GM18508 (cell line): ENCODE results near the gene PRLH.

Source experiments
- ATAC-seq: cut with Tn5 transposase; IDR thresholded peaks from one replicate; pipeline ENCODE4 v1.9.1; 2021; ENCODE audit warnings: moderate number of reproducible peaks; ENCODE audit not compliant: insufficient read depth, unreplicated experiment

PRLH gene

GRCh38 chr2:237563816-237564215 lies 2.6 kb upstream of the PRLH start:
- ATAC-seq, result no peak

GRCh38 chr2:237564526-237565131 lies 1.7 kb upstream of the PRLH start:
- no peak for ATAC-seq

GRCh38 chr2:237565974-237566373 lies 400 bp upstream of the PRLH start:
- ATAC-seq, result no peak

GRCh38 chr2:237567276-237568029 lies 1.1 kb downstream of the PRLH start:
- ATAC-seq, result no peak

GRCh38 chr2:237568121-237568660 lies 1.8 kb downstream of the PRLH start:
- no peak for ATAC-seq

GRCh38 chr2:237569041-237569440 lies 2.7 kb downstream of the PRLH start:
- ATAC-seq, result no peak

GRCh38 chr2:237569896-237570295 lies 3.5 kb downstream of the PRLH start:
- no peak for ATAC-seq

GRCh38 chr2:237570776-237571335 lies 4.5 kb downstream of the PRLH start:
- no peak for ATAC-seq

GRCh38 chr2:237571551-237571950 lies 5.2 kb downstream of the PRLH start:
- ATAC-seq, result no peak

GRCh38 chr2:237572021-237572741 lies 5.8 kb downstream of the PRLH start:
- ATAC-seq, result no peak

- ATAC-seq, result no peak
Observed at GRCh38 chr2:237572742-237573101, 6.3 kb downstream of the PRLH start.

GRCh38 chr2:237573721-237574415 lies 7.5 kb downstream of the PRLH start:
- ATAC-seq, result no peak

- no peak for ATAC-seq
Observed at GRCh38 chr2:237574467-237574866, 8.1 kb downstream of the PRLH start.

GRCh38 chr2:237574894-237575868 lies 8.8 kb downstream of the PRLH start:
- ATAC-seq, result no peak

GRCh38 chr2:237575869-237576862 lies 9.8 kb downstream of the PRLH start:
- no peak for ATAC-seq

GRCh38 chr2:237576974-237577373 lies 10.6 kb downstream of the PRLH start:
- no peak for ATAC-seq

GRCh38 chr2:237577458-237577857 lies 11.1 kb downstream of the PRLH start:
- ATAC-seq, result no peak
